Epithelial cell of prostate (primary cell): ENCODE results near the gene RELB.

Experiments used
- DNase-seq: peaks from one replicate; pipeline ENCODE4 v3.0.0-alpha.2; 2011; ENCODE audit warnings: low read depth, low spot score
- H3K27ac ChIP-seq: fragments of 450-650 bp; 2 replicates; pipeline ENCODE4 v1.5.1; 2017; ENCODE audit warnings: mild to moderate bottlenecking

The RELB gene

DNA sequence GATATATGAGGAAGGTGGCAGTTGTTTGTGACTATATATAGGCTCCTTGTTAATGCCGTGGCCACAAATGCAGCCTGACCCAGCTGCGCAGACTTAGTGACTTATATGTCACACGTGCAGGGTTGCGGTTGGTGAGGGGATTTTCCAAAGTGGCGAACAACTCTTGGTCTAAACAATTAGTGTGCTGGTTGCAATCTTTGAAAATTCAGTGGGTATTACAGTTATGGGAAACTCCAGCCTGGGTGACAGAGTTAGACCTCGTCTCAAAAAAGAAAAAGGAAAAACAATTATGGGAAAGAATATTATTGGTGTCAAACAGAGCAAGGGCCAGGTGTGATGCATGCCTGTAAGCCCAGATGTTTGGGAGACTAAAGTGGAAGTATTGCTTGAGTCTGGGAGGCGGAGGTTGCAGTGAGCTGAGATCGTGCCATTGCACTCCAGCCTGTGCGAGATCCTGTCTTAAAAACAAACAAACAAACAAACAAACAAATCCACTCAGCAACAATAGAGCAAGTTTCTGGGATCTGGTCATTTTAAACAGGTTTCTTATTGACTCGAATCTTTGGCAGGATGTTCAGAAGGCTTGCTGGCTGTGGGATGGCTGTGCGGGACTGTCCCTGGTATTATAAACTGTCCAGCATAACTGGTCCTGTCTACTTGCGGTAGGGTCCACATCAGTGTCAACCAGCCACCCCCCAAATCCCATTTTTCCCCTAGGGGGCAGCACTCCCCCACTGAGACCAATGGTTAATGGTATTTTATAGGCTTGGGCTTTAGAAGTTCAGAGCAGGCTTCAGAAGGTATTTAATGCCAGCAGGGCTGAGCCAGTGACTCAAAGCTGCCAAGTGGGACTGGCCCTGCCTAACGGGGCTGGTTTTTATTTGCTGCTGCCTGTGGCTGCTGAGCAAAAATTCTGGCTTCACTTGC, 15.4 kb downstream of the RELB start:
- DNase-seq, result peak; percentile 39
- H3K27ac ChIP-seq, result no peak overlapping the region

DNA sequence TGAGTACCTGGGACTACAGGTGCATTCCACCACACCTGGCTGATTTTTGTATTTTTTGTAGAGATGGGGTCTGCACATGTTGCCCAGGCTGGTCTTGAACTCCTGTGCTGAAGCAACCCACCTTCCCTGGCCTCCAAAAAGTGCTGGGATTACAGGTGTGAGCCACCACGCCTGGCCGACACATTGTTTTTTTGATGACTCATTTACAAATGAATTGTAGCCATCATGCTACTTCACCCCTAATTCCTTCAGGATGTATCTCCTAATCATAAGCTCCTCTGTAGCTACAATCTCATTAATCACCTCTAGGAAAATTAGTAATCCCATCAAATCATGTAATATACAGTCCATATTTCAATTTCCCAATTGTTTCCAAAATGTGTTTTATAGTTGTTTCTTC, 17.9 kb downstream of the RELB start:
- DNase-seq, result no peak
- no peak overlapping the region for H3K27ac ChIP-seq

DNA sequence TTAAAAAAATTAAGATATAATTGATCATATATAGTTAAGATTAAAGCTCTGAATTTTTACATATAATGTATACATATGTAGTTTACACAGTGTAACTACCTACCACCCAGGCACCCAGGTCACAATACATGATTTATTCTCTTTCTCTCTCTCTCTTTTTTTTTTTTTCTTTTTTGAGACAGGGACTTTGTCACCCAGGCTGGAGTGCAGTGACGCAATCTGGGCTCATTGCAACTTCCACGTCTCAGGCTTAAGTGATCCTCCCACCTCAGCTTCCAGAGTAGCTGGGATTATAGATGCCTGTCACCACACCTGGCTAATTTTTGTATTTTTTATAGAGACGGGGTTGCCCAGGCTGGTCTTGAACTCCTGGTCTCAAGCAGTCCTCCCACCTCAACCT, 18.8 kb downstream of the RELB start:
- no peak for DNase-seq
- no peak overlapping the region for H3K27ac ChIP-seq

DNA sequence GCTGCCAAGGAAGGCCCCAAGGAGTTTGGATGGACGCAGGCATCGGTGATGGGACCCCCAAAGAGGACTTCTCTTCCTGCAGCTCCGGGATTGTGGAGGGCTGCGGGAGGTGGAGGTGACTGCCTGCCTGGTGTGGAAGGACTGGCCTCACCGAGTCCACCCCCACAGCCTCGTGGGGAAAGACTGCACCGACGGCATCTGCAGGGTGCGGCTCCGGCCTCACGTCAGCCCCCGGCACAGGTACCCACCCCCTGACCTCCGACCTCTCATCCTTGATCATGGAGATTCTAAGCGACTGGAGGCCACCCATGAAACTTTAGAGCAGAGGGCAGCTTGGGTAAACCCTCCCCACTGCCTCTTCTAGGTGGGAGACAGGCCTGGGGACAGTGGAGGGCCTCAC, 20.7 kb downstream of the RELB start:
- DNase-seq, result no peak
- no peak overlapping the region for H3K27ac ChIP-seq

DNA sequence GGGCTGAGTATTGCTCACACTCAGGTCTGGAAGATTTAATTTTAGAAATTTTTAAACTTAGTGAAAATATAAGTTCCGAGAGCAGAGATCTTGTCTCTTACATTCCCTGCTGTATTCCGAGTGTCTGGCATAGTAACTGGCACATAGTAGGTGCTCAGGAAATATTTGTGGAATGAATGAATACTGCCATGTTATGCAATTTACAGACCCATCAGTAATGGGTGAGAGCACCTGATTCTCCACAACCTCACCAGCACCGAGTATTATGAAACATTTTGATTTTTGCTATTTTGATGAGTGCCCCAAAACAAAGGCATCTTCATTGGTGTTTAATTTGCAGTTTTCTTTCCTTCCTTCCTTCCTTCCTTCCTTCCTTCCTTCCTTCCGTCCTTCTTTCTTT, 21.8 kb downstream of the RELB start:
- no peak for DNase-seq
- no peak overlapping the region for H3K27ac ChIP-seq

DNA sequence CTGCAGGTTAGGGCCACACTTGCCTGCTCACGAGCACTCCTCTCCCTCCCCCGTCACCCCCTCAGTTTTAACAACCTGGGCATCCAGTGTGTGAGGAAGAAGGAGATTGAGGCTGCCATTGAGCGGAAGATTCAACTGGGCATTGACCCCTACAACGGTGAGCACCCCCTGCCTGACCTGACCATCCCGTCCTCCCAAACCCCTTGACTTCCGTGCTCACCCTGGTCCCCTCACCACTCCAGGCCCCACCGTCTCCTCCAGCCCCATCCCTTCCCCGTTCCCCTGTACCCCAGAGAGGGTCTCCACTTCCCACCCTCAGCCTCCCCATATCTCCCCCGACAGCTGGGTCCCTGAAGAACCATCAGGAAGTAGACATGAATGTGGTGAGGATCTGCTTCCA, 24.0 kb downstream of the RELB start:
- DNase-seq, result no peak

DNA sequence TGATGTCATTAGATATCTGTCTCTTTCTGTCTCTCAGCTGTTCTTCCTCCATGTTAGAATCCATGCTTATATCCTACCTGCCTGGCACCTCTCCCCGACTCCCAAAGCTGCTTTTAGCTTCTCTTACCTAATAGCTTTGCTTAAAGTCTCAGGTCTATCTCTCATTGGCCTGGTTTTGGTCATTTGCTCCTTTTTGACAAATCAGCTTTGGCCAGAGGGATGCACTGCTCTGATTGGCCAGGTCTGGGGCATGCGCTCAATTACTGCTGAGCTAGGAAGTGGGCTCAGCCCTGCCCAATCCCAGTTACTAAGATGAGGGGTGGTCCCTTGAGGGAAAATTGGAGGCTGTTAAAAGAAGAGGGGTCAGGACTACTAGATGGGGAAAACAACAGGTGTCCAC, 26.1 kb downstream of the RELB start:
- no peak for DNase-seq
- no peak overlapping the region for H3K27ac ChIP-seq

More for the DNA sequence above, 24.0 kb downstream of the RELB start:
- no peak overlapping the region for H3K27ac ChIP-seq

DNA sequence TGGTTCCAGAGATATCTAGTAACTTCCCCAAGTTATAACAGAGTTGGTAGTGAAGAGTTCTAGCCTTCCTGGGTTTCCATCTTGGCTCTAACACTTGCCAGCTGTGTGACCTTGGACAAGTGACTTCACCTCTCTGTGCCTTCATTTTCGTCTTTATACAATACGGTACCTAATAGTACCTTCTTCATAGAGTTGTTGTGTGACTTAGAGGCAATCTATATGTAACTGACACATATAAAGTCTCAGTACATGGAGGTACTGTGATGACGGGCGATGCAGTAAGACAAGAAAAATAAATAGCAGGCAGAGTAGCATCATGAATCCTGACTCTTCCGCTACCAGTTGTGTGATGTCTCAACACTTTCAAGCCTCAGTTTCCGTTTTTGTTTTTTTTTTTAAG, 29.6 kb downstream of the RELB start:
- H3K27ac ChIP-seq, result no peak overlapping the region
- no peak for DNase-seq

DNA sequence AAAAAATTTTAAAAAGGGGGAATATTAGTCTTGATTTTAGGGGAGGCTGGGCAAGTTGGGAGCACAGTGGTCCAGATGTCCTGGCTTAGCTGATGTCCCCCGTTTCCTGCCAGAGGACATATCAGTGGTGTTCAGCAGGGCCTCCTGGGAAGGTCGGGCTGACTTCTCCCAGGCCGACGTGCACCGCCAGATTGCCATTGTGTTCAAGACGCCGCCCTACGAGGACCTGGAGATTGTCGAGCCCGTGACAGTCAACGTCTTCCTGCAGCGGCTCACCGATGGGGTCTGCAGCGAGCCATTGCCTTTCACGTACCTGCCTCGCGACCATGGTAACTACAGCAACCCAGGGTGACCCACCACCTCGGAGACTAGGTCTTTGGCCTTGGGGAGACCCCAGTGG, 31.2 kb downstream of the RELB start:
- no peak for DNase-seq
- no peak overlapping the region for H3K27ac ChIP-seq

DNA sequence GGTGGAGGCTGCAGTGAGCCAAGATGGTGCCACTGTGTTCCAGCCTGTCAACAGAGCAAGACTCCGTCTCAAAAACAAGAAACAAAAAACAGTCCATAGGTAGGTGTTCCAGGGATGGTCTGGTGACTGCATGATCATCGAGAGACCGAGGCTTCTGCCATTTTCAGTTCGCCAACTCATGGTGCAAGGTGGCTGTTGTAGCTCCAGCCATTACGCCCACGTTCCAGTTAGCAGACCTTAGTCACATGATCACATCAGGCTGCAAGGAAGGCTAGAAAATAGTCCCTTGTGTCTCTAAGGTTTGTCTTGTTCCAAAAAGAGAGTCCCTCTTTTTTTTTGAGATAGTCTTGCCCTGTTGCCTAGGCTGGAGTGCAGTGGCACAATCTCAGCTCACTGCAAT, 34.5 kb downstream of the RELB start:
- no peak overlapping the region for H3K27ac ChIP-seq
- DNase-seq, result no peak

DNA sequence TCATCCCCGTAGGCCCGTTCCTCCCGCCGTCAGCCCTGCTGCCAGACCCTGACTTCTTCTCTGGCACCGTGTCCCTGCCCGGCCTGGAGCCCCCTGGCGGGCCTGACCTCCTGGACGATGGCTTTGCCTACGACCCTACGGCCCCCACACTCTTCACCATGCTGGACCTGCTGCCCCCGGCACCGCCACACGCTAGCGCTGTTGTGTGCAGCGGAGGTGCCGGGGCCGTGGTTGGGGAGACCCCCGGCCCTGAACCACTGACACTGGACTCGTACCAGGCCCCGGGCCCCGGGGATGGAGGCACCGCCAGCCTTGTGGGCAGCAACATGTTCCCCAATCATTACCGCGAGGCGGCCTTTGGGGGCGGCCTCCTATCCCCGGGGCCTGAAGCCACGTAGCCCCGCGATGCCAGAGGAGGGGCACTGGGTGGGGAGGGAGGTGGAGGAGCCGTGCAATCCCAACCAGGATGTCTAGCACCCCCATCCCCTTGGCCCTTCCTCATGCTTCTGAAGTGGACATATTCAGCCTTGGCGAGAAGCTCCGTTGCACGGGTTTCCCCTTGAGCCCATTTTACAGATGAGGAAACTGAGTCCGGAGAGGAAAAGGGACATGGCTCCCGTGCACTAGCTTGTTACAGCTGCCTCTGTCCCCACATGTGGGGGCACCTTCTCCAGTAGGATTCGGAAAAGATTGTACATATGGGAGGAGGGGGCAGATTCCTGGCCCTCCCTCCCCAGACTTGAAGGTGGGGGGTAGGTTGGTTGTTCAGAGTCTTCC, 36.3 kb downstream of the RELB start:
- H3K27ac ChIP-seq, result no peak overlapping the region

DNA sequence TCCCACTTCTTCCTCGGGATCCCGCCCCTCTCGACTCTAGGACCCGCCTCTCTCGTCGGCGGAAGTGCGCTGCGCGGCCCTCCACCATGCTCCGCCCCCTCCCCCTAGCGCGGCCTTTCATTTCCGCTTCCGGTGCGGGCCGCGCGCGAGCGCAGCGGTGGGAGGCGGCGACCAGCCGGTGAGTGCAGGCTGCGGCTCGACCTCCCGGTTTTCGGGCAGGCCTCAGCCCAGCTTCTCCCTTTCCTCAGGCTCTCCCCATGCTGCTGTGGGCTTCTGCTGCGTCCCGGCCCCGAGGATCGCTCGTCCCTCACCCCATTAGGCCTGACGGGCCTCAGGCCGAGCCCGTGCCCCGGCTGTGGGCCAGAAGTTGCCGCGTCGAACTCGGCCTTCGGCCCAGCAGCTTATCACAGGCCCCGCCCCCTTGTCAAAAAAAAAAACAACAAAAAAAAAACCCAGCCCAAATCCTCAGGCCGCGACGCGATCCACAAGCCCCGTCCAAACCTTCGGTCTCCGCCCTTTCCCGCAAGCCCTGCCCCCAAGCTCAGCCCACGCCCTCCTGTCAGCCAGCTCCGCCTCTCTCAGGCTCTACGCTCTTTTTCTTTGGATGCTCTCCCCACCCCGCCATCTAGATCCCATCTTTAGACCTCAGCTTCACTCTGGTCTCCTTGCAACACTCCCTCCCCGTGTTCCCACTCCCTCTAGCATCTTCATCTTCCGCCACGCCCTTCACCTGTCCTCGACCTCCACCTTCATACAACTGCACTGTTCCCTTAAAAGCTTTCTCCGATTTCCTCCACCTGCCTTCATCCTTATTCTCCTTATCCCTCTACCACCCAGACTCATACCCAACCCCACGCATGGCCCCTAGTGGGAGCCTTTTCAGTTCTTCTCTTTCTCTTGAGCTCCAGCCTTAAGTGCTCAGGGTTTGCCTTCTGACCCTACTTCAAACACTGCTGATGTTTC, 37.9 kb downstream of the RELB start, which contains the start of gene CLASRP:
Gene CLASRP, plus strand, starts transcription at position 115 of the 963 bp plus-strand sequence. CDS start 1,168 bp downstream, outside the sequence.
- H3K27ac ChIP-seq, result peak within 1 kb of the TSS; percentile 89
- DNase-seq, result no peak

More for the DNA sequence above, 36.3 kb downstream of the RELB start:
- no peak for DNase-seq

DNA sequence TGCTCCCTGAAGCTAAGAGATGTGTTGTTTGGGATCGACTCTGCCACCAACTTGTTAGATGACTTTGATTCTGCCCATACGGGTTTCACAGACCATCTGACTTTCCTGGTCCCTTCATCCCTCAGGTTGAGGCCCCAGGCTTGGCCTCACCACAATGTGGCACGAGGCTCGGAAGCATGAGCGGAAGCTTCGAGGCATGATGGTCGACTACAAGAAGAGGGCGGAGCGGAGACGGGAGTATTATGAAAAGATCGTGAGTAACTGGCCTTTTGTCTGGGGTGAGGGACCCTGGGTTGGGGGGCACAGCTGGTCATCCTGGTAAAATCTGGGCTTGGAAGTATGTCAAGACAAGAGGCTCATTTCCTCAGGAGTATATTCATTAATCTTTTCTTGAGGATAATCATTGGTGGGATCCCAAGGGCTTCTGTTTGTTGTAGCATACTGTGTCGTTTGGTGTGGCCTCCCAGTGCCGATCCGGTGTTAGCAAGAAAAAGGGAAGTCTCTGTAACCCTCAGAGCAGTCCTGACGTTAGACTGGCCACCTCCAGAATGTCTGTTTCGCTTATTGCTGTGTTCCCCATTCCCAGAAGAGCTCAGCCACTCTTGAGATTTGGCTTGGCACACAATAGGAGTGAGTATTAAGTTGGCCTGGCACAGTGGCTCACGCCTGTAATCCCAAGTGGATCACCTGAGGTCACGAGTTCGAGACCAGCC, 39.0 kb downstream of the RELB start:
- no peak overlapping the region for H3K27ac ChIP-seq
- DNase-seq, result no peak

DNA sequence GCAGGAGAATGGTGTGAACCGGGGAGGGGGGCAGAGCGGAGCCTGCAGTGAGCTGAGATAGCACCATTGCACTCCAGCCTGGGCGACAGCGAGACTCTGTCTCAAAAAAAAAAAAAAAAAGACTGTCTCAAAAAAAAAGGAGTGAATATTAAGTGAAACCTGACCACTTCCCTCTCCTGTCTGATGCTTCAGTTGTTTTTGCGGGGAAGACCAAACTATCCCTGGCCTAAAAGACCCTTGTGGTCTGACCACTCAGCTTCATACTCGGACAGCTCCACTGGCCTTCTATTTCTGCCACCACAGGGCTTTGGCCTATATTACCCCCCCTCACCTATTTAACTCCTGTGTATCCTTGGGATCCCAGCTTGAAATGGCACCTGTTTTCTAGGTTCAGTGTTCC, 39.9 kb downstream of the RELB start:
- H3K27ac ChIP-seq, result no peak overlapping the region
- no peak for DNase-seq

DNA sequence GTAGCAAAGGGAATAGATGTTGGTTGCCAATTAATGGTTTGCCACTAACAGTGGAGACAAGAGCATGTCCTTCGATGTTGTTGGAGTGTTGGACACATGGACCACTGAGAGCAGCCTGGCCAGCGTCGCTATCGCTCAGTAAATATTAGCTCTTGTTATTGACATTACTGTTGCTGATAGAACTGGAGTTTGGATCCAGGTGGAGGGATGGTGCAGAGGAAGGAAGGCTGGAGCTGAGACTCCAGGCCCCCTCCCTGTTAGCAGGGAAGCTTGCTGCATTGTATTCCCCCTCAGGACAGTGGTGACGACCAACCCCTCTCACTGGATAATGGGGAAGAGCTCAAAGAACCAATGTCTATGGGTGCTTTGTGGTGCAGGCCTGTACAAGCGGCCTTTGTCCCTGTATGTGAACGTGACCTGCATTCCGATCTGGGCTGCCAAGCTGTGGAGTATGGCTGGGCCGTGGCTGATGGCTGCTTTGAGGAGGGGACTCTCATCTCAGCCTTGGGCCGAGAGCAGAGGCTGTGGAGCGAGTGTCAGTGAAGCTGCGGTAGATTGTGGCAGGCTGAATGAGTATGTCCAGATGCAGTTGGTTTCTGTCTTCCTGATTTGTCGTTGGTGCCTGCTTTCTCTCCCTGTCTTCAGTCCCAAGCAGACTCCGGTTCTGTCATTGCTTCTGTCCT, 44.5 kb downstream of the RELB start:
- no peak overlapping the region for H3K27ac ChIP-seq
- DNase-seq, result no peak

DNA sequence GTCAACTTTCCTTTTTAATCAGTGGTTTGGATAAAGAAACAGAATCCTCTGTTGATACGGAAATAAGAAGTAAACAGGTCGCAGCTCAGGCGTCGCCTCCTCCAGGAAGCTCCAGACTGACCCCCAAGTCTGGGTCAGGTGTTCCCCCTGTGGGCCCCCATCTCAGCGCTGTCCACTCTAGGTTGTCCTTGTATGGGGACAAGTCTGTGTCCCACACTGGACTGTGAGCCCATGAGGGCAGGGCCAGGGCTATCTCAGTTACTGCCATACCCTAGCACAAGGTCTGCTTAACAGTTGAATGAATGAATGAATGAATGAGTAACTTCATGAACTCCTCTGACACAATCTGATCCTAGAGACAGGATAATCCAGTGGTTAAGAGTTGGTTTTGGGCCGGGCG, 45.1 kb downstream of the RELB start:
- DNase-seq, result no peak
- H3K27ac ChIP-seq, result no peak overlapping the region

DNA sequence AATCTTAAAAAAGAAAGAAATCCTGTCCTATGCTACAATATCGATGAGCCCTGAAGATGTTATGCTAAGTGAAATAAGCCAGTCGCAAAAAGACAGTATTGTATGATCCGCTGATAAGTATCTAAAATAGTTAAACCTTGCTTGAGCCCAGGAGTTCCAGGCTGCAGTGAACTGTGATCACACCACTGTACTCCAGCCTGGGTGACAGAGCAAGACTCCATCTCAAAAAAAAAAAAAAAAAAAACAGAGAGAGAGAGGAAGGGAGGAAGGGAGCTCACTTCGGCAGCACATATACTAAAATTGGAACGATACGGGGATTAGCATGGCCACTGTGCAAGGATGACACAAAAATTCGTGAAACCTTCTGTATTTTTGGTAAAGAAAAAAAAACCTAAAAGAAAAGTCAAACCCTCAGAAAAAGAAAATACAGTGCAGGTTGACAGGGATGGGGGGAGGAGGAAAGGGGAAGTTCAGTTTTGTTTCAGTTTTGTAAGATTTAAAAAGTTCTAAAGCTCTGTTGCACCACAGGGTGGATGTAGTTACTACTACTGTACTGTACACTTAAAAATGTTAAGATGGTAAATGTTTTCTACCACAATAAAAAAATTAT, 46.0 kb downstream of the RELB start:
- no peak overlapping the region for H3K27ac ChIP-seq
- DNase-seq, result no peak

DNA sequence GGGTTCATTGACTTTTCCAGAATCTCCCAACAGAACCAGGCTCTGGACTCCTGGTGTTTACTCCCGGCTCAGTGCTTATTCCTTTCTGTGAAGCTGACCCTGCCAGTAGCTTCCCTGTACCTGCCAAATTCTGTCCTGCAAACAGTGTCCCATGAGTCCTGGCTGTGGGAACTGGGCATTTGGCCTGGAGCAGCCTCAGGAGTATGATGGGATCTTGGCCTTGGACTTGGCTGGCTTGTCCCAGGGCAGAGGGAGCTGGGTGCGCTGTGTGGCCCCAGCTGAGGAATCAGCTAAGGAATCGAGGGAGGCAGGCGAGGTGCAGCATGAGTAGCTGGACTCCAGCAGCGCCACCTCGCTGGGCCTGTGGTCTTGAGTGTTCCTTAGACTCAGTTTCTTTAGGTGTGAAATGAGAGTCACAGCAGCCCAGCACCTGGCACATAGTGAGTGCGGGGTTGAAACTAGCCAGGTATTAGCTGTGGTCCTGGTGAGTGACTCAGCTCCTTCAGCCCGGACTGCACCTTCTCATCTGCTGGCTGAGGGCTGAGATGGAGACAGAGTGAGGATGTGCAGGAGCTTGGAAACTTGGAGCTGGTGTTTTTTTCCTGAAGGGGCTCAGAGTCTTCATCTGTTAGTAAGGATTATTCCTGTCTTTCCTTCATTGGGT, 47.9 kb downstream of the RELB start:
- no peak for DNase-seq
- peak overlapping the region; percentile 36 for H3K27ac ChIP-seq
